ENCODE data around the gene NEDD9.

NEDD9 gene, protein sequence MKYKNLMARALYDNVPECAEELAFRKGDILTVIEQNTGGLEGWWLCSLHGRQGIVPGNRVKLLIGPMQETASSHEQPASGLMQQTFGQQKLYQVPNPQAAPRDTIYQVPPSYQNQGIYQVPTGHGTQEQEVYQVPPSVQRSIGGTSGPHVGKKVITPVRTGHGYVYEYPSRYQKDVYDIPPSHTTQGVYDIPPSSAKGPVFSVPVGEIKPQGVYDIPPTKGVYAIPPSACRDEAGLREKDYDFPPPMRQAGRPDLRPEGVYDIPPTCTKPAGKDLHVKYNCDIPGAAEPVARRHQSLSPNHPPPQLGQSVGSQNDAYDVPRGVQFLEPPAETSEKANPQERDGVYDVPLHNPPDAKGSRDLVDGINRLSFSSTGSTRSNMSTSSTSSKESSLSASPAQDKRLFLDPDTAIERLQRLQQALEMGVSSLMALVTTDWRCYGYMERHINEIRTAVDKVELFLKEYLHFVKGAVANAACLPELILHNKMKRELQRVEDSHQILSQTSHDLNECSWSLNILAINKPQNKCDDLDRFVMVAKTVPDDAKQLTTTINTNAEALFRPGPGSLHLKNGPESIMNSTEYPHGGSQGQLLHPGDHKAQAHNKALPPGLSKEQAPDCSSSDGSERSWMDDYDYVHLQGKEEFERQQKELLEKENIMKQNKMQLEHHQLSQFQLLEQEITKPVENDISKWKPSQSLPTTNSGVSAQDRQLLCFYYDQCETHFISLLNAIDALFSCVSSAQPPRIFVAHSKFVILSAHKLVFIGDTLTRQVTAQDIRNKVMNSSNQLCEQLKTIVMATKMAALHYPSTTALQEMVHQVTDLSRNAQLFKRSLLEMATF

GRCh38 chr6:11232193-11232769 is at the start of gene NEDD9:
NEDD9 (minus strand) TSS chr6:11232668; CDS start chr6:11232515, 153 bp downstream.
- DNase-seq (ENCODE audit: low read depth, low spot score), result peak; percentile 86
- H3K27ac ChIP-seq, result peak within 1 kb of the TSS; percentile 58

GRCh38 chr6:11282245-11282644 is 49.8 kb upstream of the NEDD9 start:
- H3K27ac ChIP-seq, result no peak overlapping the region
- DNase-seq (ENCODE audit: low read depth, low spot score), result no peak

DNA sequence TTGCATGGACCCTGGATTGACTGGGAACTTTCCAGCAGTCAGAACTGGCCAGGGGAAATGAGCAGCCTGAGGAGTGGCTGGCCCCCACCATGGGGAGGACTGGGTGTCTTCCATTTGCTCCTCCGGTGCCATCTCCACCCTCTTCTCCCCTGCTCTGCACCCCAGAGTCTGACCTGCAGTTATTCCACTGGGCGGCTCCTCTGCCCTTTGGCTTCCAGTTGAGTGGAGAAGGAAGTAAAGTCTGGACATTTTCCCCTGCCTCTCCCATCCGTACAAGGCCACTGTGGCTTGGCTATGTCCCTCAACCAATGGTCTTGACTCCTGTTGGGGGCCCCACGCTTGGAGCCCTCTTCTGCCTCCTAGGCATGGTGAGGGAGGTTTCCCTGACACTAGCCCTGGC is 47.9 kb upstream of the NEDD9 start:
- no peak overlapping the region for H3K27ac ChIP-seq
- no peak for DNase-seq (ENCODE audit: low read depth, low spot score)

- no peak overlapping the region for H3K27ac ChIP-seq
- no peak for DNase-seq (ENCODE audit: low read depth, low spot score)
These were observed 46.8 kb upstream of the NEDD9 start for GRCh38 chr6:11279284-11279689.

- no peak overlapping the region for H3K27ac ChIP-seq
These were observed 45.7 kb upstream of the NEDD9 start for GRCh38 chr6:11278207-11278559.

DNA sequence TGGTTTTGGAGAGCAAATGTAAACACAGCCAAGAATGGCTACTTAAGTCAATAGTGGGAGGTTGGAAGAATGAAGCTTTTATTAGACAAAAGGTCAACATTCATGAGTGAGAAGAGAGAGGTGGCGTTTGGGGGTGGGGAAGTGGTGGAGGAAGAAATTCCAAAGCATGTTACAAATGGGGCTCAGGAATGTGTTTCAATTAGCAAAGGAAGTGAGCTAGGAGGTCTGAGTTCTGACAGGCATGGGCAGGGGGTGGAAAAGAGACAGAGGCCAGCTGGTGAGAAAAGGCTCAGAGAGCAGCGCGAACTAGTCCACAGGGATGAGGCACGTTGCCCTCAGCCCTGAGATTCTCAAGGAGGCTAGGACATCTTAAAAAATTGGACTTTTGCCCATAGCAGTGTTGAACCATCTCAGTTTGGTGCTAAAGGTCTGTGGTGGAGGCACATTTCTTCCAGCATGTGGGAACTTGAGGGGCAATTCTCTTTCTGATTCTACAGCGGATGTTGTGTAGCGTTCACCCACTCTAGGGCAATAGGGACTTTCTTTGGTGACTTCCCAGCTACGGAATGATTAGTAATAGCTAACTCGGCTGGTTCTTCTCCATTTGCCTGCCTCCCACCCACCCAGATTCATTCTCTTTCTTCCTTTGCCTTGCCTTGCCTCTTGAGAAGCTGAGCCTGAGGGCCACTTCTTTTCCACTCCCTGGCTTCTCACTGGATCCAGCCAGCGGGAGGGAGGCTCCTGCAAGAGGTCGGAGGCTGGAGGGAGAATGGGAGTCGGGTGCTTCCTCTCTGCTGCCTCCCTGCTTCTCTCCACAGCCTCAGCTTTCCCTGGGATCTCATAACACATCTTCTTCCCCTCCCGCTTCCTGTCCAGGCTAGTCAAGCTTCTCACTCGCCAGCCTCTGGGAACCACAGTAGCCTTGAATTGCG is 45.1 kb upstream of the NEDD9 start:
- H3K27ac ChIP-seq, result peak overlapping the region; percentile 40
- peak; percentile 14 for DNase-seq (ENCODE audit: low read depth, low spot score)

More at GRCh38 chr6:11278207-11278559, 45.7 kb upstream of the NEDD9 start:
- DNase-seq (ENCODE audit: low read depth, low spot score), result no peak

GRCh38 chr6:11276911-11277274 is 44.4 kb upstream of the NEDD9 start:
- H3K27ac ChIP-seq, result peak overlapping the region; percentile 40

GRCh38 chr6:11276228-11276627 is 43.8 kb upstream of the NEDD9 start:
- no peak for DNase-seq (ENCODE audit: low read depth, low spot score)
- no peak overlapping the region for H3K27ac ChIP-seq

More at GRCh38 chr6:11276911-11277274, 44.4 kb upstream of the NEDD9 start:
- no peak for DNase-seq (ENCODE audit: low read depth, low spot score)

- no peak overlapping the region for H3K27ac ChIP-seq
- no peak for DNase-seq (ENCODE audit: low read depth, low spot score)
These were observed 43.1 kb upstream of the NEDD9 start for GRCh38 chr6:11275598-11275997.

GRCh38 chr6:11273406-11274065 is 41.1 kb upstream of the NEDD9 start:
- no peak overlapping the region for H3K27ac ChIP-seq
- DNase-seq (ENCODE audit: low read depth, low spot score), result no peak

DNA sequence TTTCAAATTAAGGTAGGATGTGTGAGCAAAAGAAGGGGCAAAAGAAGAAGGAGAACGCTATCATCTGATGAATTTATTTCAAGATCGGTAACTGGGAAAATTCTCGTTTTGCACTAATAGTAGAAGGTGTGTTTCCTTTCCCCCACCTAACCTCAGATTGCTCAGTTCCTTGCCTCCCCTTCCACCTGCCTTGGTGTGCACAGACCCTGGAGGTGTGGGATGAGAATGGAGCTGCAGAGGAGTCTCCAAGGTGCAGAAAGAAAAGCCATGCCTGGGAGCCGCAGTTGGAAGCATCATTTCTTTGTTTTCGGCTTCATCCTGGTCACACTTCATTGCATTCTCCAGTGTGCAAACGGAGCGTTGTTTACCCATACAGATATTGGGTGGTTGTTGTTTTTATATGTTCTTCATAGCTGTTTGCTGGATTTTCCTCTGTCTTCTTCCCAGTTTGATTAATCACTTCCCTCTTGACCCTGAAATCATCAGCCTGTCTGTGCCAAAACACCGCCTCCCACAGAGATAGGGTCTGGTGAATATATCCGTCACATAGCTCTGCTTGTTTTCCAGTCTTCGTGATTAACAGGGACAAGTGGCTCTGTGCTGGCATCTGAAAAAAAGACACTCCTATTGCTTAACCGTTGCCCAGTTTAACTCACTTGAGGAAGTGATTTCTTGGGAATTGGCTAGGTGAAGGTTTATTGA is 40.2 kb upstream of the NEDD9 start:
- DNase-seq (ENCODE audit: low read depth, low spot score), result no peak

DNA sequence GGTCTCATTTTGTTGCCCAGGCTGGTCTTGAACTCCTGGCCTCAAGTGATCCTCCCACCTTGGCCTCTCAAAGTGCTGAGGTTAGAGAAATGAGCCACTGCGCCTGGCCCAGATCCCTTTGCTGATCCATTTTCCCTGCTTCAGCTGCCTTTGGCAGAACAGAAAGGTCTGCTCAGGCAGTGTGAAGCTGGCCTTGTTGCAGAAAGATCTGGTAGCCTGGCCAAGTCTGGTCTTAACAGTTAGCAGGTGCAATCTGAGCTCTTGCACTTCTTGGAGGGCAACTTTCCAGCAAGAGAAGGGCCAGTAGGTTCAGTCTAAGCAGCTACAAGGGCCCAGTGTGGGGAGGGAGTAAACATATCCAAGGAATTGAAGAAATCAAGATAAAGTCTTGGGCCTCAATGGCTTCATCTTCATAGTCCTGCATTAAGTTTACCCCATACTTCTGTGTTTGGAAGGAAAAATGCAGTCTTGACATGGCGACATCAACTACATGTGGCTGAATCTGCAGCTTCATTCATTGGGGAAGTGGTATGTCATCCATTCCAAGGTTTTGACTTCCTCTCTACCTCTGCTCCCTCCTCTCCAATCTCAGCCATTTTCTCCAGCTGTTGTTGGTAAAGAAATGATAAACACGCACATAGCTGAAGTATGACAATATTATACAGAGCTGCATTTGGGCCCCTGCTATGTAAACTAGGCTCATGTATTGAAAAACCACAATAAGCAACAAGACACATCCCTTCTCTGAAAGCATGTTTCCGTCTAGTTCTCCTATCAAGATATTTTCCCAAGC is 39.0 kb upstream of the NEDD9 start:
- DNase-seq (ENCODE audit: low read depth, low spot score), result no peak
- H3K27ac ChIP-seq, result no peak overlapping the region

More for the DNA sequence above, 40.2 kb upstream of the NEDD9 start:
- H3K27ac ChIP-seq, result no peak overlapping the region

DNA sequence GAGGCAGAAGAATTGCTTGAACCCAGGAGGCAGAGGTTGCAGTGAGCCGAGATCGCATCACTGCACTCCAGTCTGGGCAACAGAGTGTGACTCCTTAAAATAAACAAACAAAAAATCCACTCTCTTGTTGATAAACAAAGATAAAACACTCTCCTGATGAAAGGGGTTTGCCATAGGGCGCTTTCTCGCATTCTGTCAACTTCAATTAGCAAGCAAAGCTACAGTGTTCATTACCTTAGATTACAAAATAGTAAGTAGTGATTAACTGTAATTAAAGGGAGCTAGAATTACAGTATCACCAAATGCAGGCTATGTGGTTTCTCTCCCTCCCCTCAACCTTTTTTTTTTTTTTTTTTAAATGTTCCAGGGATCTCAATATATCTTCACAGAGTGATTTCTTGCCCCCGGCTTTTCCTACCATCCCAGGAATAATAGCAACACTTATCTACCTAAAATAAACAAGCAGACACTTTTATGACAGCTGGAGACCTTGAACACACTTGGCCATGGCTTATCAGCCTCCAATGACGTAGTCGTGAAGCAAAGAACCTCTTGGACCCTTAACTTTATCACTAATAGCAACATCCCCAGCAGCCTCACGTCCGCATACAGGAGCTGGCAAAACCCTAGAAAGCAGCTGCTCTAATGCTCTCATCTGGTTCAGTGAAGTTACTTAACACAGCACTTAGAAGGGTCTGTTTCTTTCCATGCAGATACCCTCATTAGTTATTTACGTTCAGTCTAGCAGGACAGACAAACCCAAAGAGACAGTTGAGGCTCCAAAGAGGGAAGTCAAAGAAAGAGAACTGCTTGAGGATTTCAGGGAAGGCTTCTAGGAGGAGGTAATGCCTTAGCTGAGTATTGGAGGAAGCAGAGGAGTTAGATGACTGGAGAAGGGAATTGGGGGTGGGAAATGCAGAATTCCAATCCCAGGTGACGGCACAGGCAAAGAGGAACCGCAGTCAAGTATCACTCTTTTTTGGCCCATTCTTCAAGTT is 37.9 kb upstream of the NEDD9 start:
- DNase-seq (ENCODE audit: low read depth, low spot score), result no peak
- H3K27ac ChIP-seq, result no peak overlapping the region

GRCh38 chr6:11268978-11269377 is 36.5 kb upstream of the NEDD9 start:
- no peak overlapping the region for H3K27ac ChIP-seq
- DNase-seq (ENCODE audit: low read depth, low spot score), result no peak

DNA sequence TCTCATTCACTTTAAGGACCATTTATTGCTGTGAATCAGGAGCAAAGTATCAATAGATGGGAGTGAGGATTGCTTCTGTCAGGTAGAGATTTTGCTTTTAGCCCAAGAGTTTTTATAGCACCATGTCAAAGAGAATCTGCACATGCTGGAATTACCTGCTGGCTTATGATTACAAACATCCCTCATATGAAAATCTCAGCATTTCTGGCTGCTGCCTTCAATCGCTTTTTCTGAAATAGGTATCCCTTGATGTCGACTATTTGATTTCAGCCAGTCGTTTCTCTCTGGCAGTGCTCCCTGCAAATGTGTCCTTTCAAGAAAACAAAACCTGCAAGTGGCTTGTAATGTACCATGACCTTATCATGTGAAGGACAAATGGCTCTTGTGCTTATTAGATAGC is 34.5 kb upstream of the NEDD9 start:
- DNase-seq (ENCODE audit: low read depth, low spot score), result no peak

DNA sequence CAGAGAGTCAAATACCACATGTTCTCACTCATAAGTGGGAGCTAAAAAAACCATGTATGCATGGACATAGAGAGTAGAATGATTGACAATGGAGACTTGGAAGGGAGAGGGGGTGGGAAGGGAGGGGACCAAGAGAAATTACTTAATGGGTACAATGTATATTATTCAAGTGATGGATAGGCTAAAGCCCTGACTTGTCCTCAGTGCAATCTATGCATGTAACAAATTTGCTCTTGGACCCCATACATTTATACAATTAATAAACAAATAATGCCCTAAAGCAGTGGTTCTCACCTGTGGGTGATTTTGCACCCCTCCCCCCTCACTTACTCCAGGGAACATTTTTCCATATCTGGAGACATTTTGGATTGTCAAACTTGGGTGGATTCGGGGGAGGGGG is 33.5 kb upstream of the NEDD9 start:
- H3K27ac ChIP-seq, result no peak overlapping the region
- no peak for DNase-seq (ENCODE audit: low read depth, low spot score)

More for the DNA sequence above, 34.5 kb upstream of the NEDD9 start:
- H3K27ac ChIP-seq, result no peak overlapping the region

DNA sequence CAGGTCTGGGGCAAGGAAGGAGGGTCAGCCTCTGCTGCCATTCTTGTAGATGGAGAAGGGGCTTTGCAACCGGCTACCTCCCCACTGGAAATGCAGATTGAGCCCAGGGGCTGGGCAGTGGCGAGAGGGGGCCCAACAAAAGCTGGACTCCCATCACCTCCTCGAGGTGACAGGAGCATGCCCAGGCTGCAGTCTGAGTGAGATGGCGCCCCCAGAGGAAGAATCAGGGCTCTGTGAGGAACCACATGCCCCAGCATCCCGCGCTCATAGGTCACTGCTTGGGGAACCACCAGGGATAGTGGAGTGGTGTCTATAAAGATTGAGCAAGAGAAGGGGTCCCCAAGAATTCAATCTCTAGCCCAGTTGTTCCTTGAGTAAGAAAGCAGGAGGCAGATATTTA is 31.6 kb upstream of the NEDD9 start:
- H3K27ac ChIP-seq, result no peak overlapping the region
- no peak for DNase-seq (ENCODE audit: low read depth, low spot score)

All from epithelial cell of prostate (primary cell).